GM12873 (cell line): ENCODE data around the gene KIF3A.

Experiments used
- CTCF ChIP-seq: IDR thresholded peaks from 2 replicates; pipeline ENCODE4 v1.5.1; 2012; ENCODE audit warnings: low read depth, mild to moderate bottlenecking, moderate library complexity, low read length, control low read depth; ENCODE audit not compliant: insufficient read depth; ENCODE audit errors: missing control alignments

KIF3A gene

DNA sequence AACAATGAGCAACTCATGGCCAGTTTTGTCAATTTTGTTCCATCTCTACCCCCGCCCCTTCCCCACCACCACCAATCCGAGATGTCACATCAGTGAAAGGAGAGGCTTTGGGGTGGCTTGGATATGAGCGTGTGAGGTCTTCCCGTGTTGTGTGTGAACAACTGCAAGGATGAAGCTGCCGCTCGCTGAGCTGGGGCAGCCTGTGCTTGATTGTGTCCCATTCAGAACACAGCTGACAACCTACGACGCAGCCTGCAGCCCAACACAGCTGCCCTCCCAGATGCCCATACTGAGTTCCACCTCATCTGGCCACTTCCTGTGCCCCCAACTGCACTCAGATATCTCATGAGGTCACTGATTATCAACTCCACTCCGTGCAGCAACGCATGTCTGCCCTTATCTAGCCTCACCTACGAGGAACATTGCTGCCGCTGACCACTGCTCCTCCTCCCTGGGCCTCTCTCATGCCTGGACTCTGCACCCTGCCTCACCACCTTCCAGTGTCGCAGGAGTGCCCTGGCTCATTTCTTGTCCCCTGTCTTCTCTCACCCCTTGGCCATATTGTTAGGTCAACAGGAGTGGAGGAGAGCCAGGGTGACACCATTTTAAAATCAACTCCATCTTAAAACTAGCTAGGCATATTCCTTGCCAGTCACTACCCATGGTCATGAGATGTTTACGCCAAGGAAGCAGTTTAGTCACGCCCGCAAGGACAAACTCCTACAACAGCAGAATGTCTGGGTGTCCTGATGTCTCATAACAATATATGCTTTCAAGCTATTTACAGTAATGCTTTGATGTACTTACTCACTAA is 70.8 kb downstream of the KIF3A start:
- no peak for TF ChIP-seq CTCF

DNA sequence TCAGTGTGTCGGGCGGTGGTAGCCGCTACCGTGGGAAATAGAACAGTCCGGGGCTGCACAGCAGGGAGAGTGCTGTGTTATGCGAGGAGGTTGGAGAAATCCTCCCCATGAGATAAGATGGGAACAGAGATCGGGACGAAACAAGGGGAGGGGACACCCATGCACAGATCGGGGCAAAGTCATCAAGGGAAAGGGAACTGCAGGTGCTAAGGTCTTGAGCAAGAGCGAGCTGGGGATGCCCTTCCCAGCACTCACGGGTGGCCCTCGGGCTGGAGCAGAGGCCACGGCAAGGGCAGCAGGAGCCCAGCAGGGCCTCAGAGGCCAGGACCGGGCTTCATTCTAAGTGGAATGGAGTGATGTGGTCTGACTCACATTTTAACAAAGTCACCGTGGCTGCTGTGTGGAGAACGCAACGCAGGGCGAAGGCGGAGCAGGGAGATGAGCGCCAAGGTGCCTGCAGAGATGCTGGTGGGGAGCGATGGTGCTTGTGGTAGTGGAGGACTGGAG is 71.7 kb downstream of the KIF3A start:
- TF ChIP-seq CTCF = no peak

- no peak for TF ChIP-seq CTCF
These were observed 72.6 kb downstream of the KIF3A start for GRCh38 chr5:132664696-132665209.

DNA sequence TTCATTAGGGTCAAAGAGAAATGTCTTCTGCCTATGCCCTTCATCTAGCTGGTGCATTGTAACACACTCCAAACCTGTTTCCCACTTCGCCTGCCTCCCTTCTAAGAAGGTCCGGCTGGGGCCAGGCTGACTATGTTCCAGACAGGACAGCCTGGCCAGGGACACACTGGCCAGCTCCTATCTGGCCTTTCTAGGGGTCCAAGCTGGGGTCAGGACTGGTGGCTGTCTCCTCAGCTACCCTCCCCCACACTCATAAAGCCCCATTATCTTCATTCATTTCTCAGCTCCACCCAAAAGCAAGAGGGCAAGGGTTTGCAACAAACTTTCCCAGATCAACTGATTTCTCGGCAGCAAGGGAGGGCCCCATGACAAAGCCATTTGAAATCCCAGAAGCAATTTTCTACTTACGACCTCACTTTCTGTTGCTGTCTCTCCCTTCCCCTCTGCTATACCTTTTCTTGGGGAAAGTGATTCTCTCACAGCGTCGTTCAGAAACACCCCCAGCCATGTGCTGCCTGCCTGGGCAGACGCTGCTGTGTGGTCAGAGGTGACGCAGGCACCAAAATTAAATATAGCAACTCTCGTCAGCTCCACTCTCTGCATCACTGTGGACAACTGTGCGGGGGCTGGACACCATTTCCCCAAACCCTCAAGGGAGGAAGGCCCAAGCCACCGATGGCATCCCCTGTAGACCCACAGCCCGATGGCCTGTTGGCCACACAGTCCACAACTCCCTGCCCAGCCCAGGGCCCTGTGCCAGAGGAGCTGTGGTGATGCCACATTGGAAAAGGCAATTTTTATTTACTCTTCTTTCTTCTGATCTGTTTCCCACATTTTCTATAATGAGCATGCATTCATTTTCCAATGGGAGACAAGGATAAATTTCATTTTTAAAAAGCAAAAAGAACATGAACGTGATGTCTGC is 73.3 kb downstream of the KIF3A start:
- no peak for TF ChIP-seq CTCF

DNA sequence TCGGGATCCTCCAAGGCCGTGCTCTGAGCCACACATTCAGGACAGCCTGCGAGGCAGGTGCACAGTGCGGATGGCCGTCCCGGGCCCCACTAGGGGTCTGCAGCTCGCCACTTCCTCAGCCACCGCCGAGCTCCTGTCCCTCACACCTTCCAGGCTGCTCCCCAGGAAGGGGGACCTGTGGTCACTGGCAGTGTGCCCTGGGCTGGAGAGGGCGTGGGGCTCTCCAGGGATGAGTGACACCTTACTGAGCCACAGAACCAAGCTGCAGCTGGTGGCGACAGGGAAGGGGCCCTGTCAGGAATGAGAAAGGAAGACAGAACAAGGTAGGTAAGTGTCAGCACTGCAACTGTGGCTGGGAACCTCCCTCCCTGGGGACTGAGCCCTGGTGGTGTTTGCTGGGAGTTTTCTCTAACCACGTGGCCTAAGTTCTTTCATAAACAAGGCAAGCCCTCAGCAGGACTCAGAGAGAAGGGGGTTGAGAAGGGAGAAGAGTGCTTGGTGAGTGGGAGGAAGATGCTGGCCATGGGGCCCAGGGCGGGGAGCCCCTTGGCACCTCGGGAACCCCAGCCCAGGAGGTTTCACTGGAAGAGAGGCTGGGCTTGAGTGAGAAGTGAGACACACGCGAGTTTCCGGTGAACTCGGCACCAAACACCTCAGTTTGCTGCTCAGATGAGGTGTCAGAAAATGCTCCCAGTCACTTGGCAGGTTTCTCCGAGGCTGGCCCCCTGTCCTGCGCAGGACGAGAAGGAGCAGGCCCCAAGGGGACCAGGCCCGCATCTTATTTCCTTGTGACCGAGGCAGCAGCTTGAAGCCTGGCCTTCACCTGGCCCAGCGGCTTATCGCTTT is 74.2 kb downstream of the KIF3A start:
- peak; percentile 17 for TF ChIP-seq CTCF

DNA sequence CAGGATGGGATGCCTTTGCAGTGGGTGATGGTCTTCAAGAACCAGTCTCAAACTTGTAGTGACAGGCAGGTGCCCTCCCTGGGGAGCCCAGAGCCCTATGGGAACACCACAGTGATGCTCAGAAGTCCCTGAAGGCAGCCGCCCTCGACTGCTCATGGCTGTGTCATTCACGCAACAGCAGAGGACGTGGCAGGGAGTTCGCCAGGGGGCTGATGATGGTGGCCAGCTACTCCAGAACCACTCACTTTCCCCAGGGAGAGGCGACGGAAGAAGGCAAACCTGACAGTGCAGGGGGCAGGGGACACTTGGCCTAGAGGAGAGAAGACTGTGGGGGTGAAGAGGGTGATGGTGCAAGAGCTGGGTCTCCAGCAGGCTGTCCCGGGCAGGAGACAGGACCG is 75.3 kb downstream of the KIF3A start:
- TF ChIP-seq CTCF = no peak
